ENCODE measurements around the gene TP53TG5. TPM values are rescaled to one million over a fixed set of nuclear protein-coding genes. Genes with fewer than 3 reads are reported as not detected.

TP53TG5 gene
- total RNA-seq, 2 experiments from 2014 or later = not detected

DNA sequence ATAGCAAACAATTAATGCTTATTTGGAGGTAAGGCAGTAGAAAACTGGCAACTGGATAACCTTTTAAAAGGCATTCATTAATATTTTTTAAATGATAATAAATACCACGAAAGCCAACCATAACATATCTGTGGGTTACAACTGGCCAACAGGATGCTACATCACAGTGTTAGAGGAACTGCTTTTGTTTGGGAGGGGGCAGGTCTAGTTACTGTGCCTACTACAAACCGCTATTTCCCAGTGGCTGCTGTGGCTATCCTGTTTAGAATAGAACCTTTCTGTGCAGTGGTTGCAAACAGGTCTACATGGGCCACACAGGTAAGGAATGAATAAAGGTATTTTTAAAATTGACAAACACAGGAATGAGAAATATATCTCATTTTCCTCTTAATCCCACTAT, 38.8 kb upstream of the TP53TG5 start:
- intact Hi-C loops (cut with micrococcal nuclease; ENCODE audit: unreplicated experiment) = loop anchor here (1.0 to 5.0 kb wide), 3 partner anchors 15 to 555 kb away; partner anchors contain the start of genes SYS1 and ZNF335

DNA sequence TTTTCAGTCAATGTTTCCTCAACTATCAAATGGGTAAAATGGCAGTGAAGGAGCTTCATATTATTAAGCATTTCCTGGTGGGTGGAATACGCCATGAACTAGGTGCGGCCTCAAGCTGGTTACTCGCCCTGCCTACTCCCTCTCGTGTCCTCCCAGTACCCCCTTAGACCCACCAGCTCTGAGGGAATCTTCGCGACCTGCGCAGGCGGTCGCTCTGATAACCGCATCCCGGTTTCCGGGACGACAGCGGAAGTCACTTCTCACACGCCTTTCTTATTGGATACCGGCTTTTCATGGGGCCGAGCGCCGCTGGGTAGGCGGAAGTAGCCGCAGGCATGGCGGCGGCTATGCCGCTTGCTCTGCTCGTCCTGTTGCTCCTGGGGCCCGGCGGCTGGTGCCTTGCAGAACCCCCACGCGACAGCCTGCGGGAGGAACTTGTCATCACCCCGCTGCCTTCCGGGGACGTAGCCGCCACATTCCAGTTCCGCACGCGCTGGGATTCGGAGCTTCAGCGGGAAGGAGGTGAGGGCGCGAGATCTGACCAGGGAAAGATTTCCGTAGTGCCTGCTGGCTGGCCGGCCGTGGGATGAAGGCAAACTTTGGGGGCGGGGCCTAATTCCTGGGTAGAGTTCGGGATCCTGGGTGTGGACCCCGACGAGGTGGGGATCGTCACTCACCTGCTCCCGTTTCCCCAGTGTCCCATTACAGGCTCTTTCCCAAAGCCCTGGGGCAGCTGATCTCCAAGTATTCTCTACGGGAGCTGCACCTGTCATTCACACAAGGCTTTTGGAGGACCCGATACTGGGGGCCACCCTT, 37.9 kb upstream of the TP53TG5 start, which contains the start of gene PIGT:
Gene PIGT, plus strand, starts transcription at position 320 of the 816 bp plus-strand sequence. Its CDS starts 16 bp downstream, at position 336.
- intact Hi-C loops (cut with micrococcal nuclease; ENCODE audit: unreplicated experiment) = loop anchor here (1.0 to 5.0 kb wide), 3 partner anchors 16 to 556 kb away; partner anchors contain the start of gene ZNF335
- H3K4me2 ChIP-seq (ENCODE audit: low read length) = peak within 1 kb of the TSS; percentile 98
- peaks cover 6% of the 10 kb centered on the region; the same call in 1 of the 2 replicates for H4K20me1 ChIP-seq (ENCODE audit: insufficient read depth, low read length)
- ChIA-PET POLR2A (interaction anchor here (0.6 to 1.4 kb wide), 8 partner anchors 23 to 424 kb away, joined by 3 to 6 read pairs (median 3); partner anchors contain the start of gene SYS1), CTCF (ENCODE audit: unreplicated experiment) (no interaction called here)
- peaks cover 34% of the 10 kb centered on the region for H3K36me3 ChIP-seq (ENCODE audit: insufficient read depth, low read length)
- H3K79me2 ChIP-seq (ENCODE audit: insufficient read depth, low read depth, low read length) = peaks cover 42% of the 10 kb centered on the region
- H2AFZ ChIP-seq (ENCODE audit: low read length) = peak within 1 kb of the TSS; percentile 86; the same call in 1 of the 2 replicates
- no peaks in the 10 kb centered on the region for H3K9me2 ChIP-seq (ENCODE audit: insufficient read depth, low read length)
- DNase-seq (ENCODE audit: low spot score) = peak; percentile 91
- H3K27ac ChIP-seq (ENCODE audit: low read depth, low read length, poor library complexity, severe bottlenecking) = peak within 1 kb of the TSS; percentile 84
- BruUV-seq (replicated peaks) = no TSS peak
- peaks cover 55% of the 10 kb centered on the region for H3K4me1 ChIP-seq (ENCODE audit: insufficient read depth, low read length, poor library complexity, severe bottlenecking)
- TF ChIP-seq, protein P1, sequence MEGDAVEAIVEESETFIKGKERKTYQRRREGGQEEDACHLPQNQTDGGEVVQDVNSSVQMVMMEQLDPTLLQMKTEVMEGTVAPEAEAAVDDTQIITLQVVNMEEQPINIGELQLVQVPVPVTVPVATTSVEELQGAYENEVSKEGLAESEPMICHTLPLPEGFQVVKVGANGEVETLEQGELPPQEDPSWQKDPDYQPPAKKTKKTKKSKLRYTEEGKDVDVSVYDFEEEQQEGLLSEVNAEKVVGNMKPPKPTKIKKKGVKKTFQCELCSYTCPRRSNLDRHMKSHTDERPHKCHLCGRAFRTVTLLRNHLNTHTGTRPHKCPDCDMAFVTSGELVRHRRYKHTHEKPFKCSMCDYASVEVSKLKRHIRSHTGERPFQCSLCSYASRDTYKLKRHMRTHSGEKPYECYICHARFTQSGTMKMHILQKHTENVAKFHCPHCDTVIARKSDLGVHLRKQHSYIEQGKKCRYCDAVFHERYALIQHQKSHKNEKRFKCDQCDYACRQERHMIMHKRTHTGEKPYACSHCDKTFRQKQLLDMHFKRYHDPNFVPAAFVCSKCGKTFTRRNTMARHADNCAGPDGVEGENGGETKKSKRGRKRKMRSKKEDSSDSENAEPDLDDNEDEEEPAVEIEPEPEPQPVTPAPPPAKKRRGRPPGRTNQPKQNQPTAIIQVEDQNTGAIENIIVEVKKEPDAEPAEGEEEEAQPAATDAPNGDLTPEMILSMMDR (conservative IDR thresholded peaks at IDR 0.05; ENCODE audit: low read length) = no peak
- no peak for TF ChIP-seq EZH2phosphoT487 (IDR thresholded peaks at IDR 0.05; ENCODE audit: borderline replicate concordance, low read depth, low read length)
- no peaks in the 10 kb centered on the region for H3K9me3 ChIP-seq (ENCODE audit: low read length)
- peak within 1 kb of the TSS; percentile 98 for H3K4me3 ChIP-seq (ENCODE audit: low read depth, low read length, poor library complexity, severe bottlenecking)

More for the DNA sequence above, 38.8 kb upstream of the TP53TG5 start:
- POLR2A ChIA-PET = interaction anchor here (0.5 to 0.6 kb wide), 2 partner anchors 22 to 505 kb away, joined by 3 to 4 read pairs; no protein-coding TSS in a partner anchor
- CTCF ChIA-PET (ENCODE audit: unreplicated experiment) = no interaction called here
- peak; percentile 52 for DNase-seq (ENCODE audit: low spot score)
- H2AFZ ChIP-seq (ENCODE audit: low read length) = no peak overlapping the region
- peaks cover 43% of the 10 kb centered on the region for H3K36me3 ChIP-seq (ENCODE audit: insufficient read depth, low read length)
- TF ChIP-seq, protein P1 (conservative IDR thresholded peaks at IDR 0.05; ENCODE audit: low read length) = no peak
- no peak for TF ChIP-seq EZH2phosphoT487 (IDR thresholded peaks at IDR 0.05; ENCODE audit: borderline replicate concordance, low read depth, low read length)
- H3K9me3 ChIP-seq (ENCODE audit: low read length) = no peaks in the 10 kb centered on the region
- peaks cover 55% of the 10 kb centered on the region for H3K4me1 ChIP-seq (ENCODE audit: insufficient read depth, low read length, poor library complexity, severe bottlenecking)
- H3K4me2 ChIP-seq (ENCODE audit: low read length) = peak overlapping the region; percentile 98
- H3K9me2 ChIP-seq (ENCODE audit: insufficient read depth, low read length) = no peaks in the 10 kb centered on the region
- peak overlapping the region; percentile 84 for H3K27ac ChIP-seq (ENCODE audit: low read depth, low read length, poor library complexity, severe bottlenecking)
- BruUV-seq (replicated peaks) = TSS peak; percentile 70
- H4K20me1 ChIP-seq (ENCODE audit: insufficient read depth, low read length) = peaks cover 6% of the 10 kb centered on the region; the same call in 1 of the 2 replicates
- peak overlapping the region; percentile 98 for H3K4me3 ChIP-seq (ENCODE audit: low read depth, low read length, poor library complexity, severe bottlenecking)
- peaks cover 42% of the 10 kb centered on the region for H3K79me2 ChIP-seq (ENCODE audit: insufficient read depth, low read depth, low read length)
